Activated B cell treated with CpG ODN at 0.5 μM for 24 hours (primary cell): ENCODE measurements around the gene ATP8B4. TPM values are rescaled to one million over a fixed set of nuclear protein-coding genes. Genes with fewer than 3 reads are reported as not detected.
"Not testable (repeated sequence)": the region's sequence is repeated elsewhere in the genome, so short reads cannot be mapped to it uniquely, and the experiment has no call there.

ENCODE experiments used
- ATAC-seq: fragments of 200-7000 bp; cut with Tn5 transposase; one replicate; pipeline ENCODE4 v1.10.0; 2021; ENCODE audit warnings: low read depth, mild to moderate bottlenecking, moderate library complexity
- CTCF ChIA-PET: fragments of 350-600 bp; sonication (Branson Sonifier 250); formaldehyde crosslinking; loops from one replicate; lab custom pipeline; 2021; ENCODE audit warnings: antibody characterized with exemption; lab: Charles Lee
- POLR2A ChIA-PET: fragments of 350-600 bp; sonication (Branson Sonifier 250); formaldehyde crosslinking; loops from one replicate; lab custom pipeline; 2021; ENCODE audit warnings: antibody characterized with exemption; lab: Charles Lee
- DNase-seq: peaks from one replicate; pipeline ENCODE4 v3.0.0; 2022
- H3K27ac Mint-ChIP-seq: one replicate; pipeline ENCODE4 v1.8.0; 2020; ENCODE audit warnings: mixed read lengths
- H3K27me3 Mint-ChIP-seq: one replicate; pipeline ENCODE4 v1.8.0; 2021; ENCODE audit warnings: mixed read lengths
- H3K36me3 Mint-ChIP-seq: one replicate; pipeline ENCODE4 v1.8.0; 2021; ENCODE audit warnings: low read depth, mixed read lengths
- H3K4me1 Mint-ChIP-seq: one replicate; pipeline ENCODE4 v1.8.0; 2021; ENCODE audit warnings: mixed read lengths
- H3K4me3 Mint-ChIP-seq: one replicate; pipeline ENCODE4 v1.8.0; 2020; ENCODE audit warnings: mild to moderate bottlenecking, mixed read lengths
- H3K9me3 Mint-ChIP-seq: one replicate; pipeline ENCODE4 v1.8.0; 2020; ENCODE audit warnings: mixed read lengths
- CTCF ChIP-seq: fragments of 200-600 bp; IDR thresholded peaks from one replicate; pipeline ENCODE4 v1.8.0; 2022; ENCODE audit warnings: antibody characterized with exemption, mild to moderate bottlenecking
- intact Hi-C: fragments of 100-400 bp; cut with micrococcal nuclease; formaldehyde crosslinking; loops from one replicate; pipeline ENCODE4 v1.15.1; 2024
- total RNA-seq: library from RNA; stranded (reverse); gene quantifications from 2 replicates; pipeline ENCODE4 v1.2.3, GENCODE V29; 2022

The ATP8B4 gene
- total RNA-seq, 1 donor from 2014 or later = 0.86 TPM

- Mint-ChIP-seq H3K4me1 (peaks cover 25% of the 10 kb centered on the region), H3K9me3 (peaks cover 5% of the 10 kb centered on the region), H3K27ac (peak overlapping the region; percentile 71), H3K4me3 (no peak overlapping the region), H3K27me3 (no peaks in the 10 kb centered on the region), H3K36me3 (no peaks in the 10 kb centered on the region)
- intact Hi-C loops = loop anchor here (10.0 kb wide), 1 partner anchor 130 kb away; no protein-coding TSS in a partner anchor
- ChIA-PET POLR2A (no interaction called here), CTCF (interaction anchor here (0.6 to 2.0 kb wide), 4 partner anchors 9 to 1273 kb away, joined by 3 to 12 read pairs (median 4); no protein-coding TSS in a partner anchor)
- DNase-seq (no peak), ATAC-seq (peak; percentile 66)
- TF ChIP-seq CTCF = no peak
Observed at GRCh38 chr15:50134524-50135024, 15.5 kb upstream of the ATP8B4 start.

- POLR2A ChIA-PET, H3K4me3 Mint-ChIP-seq, ATAC-seq, H3K36me3 Mint-ChIP-seq, CTCF ChIA-PET, H3K27me3 Mint-ChIP-seq, H3K27ac Mint-ChIP-seq, H3K9me3 Mint-ChIP-seq, DNase-seq: not testable (repeated sequence)
- intact Hi-C loops = loop anchor here (10.0 kb wide), 1 partner anchor 128 kb away; no protein-coding TSS in a partner anchor
- peaks cover 23% of the 10 kb centered on the region for H3K4me1 Mint-ChIP-seq
Observed at GRCh38 chr15:50132251-50132984, 13.4 kb upstream of the ATP8B4 start.

GRCh38 chr15:50131617-50132016 is 12.6 kb upstream of the ATP8B4 start:
- peaks cover 5% of the 10 kb centered on the region for H3K9me3 Mint-ChIP-seq
- TF ChIP-seq CTCF = no peak
- ChIA-PET CTCF (no interaction called here), POLR2A (no interaction called here)
- H3K4me3 Mint-ChIP-seq = no peak overlapping the region
- DNase-seq (no peak), ATAC-seq (no peak)
- H3K4me1 Mint-ChIP-seq = peaks cover 18% of the 10 kb centered on the region
- H3K27ac Mint-ChIP-seq = no peak overlapping the region
- no peaks in the 10 kb centered on the region for H3K36me3 Mint-ChIP-seq
- intact Hi-C loops = loop anchor here (10.0 kb wide), 1 partner anchor 127 kb away; no protein-coding TSS in a partner anchor
- H3K27me3 Mint-ChIP-seq = no peaks in the 10 kb centered on the region

- no peak overlapping the region for H3K4me3 Mint-ChIP-seq
Observed at GRCh38 chr15:50128266-50128665, 9.2 kb upstream of the ATP8B4 start.

GRCh38 chr15:50127255-50127777 is 8.3 kb upstream of the ATP8B4 start:
- TF ChIP-seq CTCF = no peak
- POLR2A ChIA-PET = no interaction called here
- intact Hi-C loops = no loop called here

More at GRCh38 chr15:50128266-50128665, 9.2 kb upstream of the ATP8B4 start:
- ChIA-PET POLR2A (no interaction called here), CTCF (interaction anchor here (1.0 kb wide), 1 partner anchor 17 kb away, joined by 4 read pairs; no protein-coding TSS in a partner anchor)
- ATAC-seq (no peak), DNase-seq (no peak)
- no peaks in the 10 kb centered on the region for H3K27me3 Mint-ChIP-seq
- no peaks in the 10 kb centered on the region for H3K4me1 Mint-ChIP-seq
- peaks cover 10% of the 10 kb centered on the region for H3K9me3 Mint-ChIP-seq
- intact Hi-C loops = no loop called here
- no peak for TF ChIP-seq CTCF
- no peak overlapping the region for H3K27ac Mint-ChIP-seq
- no peaks in the 10 kb centered on the region for H3K36me3 Mint-ChIP-seq

More at GRCh38 chr15:50127255-50127777, 8.3 kb upstream of the ATP8B4 start:
- no peaks in the 10 kb centered on the region for H3K4me1 Mint-ChIP-seq
- no peaks in the 10 kb centered on the region for H3K36me3 Mint-ChIP-seq
- ATAC-seq (no peak), DNase-seq (no peak)
- no peak overlapping the region for H3K27ac Mint-ChIP-seq
- no peaks in the 10 kb centered on the region for H3K27me3 Mint-ChIP-seq
- peaks cover 5% of the 10 kb centered on the region for H3K9me3 Mint-ChIP-seq
- CTCF ChIA-PET = interaction anchor here (1.0 kb wide), 1 partner anchor 18 kb away, joined by 4 read pairs; no protein-coding TSS in a partner anchor
- no peak overlapping the region for H3K4me3 Mint-ChIP-seq
